GM21529 (cell line): ENCODE measurements around the gene NDUFS7.

ENCODE experiments used
- ATAC-seq: cut with Tn5 transposase; IDR thresholded peaks from one replicate; pipeline ENCODE4 v1.9.1; 2021; ENCODE audit not compliant: unreplicated experiment

Gene NDUFS7

GRCh38 chr19:1384478-1385110 is 887 bp downstream of the NDUFS7 start:
- ATAC-seq, result no peak

DNA sequence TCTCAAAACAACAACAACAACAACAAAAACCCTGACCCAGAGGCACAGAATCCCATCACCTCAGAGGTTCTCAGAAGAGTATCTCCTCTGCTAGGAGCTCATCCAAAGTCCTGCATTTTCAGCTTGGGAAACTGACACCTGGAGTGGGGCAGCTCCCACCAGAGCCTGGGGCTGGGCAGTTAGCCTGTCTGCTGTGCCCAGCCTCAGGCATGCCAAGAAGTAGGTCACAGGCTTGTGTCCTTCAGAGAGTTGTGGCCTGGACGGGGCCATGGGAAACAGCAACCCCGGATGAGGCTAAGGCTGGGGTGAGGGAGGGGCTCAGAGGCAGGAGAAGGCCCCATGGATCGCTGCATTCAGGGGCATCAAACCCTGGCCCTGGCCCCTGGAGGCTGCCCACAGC is 2.1 kb downstream of the NDUFS7 start:
- ATAC-seq, result no peak

GRCh38 chr19:1386945-1387683 is 3.4 kb downstream of the NDUFS7 start:
- no peak for ATAC-seq

GRCh38 chr19:1387684-1388636 is 4.3 kb downstream of the NDUFS7 start:
- ATAC-seq, result no peak

DNA sequence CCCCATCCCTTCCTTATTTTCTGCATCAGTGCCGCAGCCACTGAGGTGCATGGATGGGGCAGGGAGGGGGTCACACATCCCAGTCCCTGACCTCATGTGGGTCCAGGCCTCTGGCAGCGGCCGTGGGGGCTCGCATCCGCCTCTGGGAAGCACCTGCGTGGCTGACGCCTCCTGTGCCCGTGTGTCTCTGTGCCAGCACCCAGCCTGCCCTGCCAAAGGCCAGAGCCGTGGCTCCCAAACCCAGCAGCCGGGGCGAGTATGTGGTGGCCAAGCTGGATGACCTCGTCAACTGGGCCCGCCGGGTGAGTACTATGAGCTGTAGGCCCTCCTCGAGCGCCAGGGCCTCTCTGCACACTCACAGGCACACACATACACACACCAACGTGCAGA is 4.9 kb downstream of the NDUFS7 start:
- no peak for ATAC-seq

GRCh38 chr19:1389033-1389940 is 5.6 kb downstream of the NDUFS7 start:
- no peak for ATAC-seq

DNA sequence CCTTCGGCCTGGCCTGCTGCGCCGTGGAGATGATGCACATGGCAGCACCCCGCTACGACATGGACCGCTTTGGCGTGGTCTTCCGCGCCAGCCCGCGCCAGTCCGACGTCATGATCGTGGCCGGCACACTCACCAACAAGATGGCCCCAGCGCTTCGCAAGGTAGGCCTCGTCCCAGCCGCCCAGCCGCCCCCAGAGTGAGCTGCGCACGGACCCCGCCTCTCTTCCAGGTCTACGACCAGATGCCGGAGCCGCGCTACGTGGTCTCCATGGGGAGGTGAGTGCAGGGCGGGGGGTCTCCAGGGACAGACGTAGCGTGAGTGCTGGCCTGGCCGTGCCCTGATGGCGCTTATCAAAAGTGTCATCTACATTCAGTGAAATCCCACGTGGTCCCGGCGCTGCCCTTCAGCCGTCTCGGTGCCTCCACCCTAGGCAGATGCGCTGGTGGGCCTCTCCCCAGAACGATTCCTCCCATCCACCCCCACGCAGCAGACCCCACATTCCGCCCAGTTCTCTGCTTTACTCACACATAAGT is 7.2 kb downstream of the NDUFS7 start:
- no peak for ATAC-seq

DNA sequence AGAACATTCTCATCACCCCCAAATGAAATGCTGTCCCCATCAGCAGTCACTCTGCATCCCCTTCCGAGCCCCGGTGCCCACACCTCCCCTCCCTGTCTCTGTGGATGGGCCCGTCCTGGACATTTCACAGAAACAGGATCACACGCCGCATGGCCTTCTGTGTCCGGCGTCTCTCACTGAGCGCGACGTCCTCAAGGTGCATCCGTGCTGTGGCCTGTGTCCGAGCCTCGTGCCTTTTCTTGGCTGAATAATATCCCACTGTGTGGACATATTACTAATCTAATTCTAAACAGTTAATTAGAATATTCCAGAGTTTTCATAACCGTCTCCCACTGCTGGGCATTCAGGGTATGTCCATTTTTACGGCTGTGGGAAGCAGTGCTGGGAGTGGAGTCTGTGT is 8.7 kb downstream of the NDUFS7 start:
- no peak for ATAC-seq

DNA sequence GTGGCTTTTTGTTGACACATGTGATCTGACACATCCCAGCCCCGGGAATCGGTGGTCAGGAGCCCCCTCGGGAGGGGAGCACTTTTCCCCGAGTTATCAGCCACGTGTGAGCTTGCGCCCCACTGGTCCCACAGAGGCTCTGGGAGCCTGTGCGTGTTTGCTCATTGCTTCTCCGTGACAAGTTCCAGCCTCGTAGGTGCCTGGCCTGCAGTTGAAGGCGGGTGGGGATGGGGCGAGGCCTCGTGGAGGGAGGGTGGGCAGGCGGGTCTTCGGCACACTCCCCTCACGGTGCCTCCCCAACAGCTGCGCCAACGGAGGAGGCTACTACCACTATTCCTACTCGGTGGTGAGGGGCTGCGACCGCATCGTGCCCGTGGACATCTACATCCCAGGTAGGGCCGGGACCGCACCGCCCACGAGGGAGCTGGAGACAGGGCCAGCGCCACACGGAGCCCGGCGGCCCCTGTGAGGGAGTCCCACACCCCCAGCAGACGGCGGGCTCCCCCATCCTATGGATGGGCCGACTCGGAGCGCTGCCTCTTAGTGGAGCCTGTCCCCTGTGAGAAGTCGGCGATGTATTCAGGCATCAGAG is 9.3 kb downstream of the NDUFS7 start:
- no peak for ATAC-seq

GRCh38 chr19:1393841-1394240 is 10.1 kb downstream of the NDUFS7 start:
- no peak for ATAC-seq

DNA sequence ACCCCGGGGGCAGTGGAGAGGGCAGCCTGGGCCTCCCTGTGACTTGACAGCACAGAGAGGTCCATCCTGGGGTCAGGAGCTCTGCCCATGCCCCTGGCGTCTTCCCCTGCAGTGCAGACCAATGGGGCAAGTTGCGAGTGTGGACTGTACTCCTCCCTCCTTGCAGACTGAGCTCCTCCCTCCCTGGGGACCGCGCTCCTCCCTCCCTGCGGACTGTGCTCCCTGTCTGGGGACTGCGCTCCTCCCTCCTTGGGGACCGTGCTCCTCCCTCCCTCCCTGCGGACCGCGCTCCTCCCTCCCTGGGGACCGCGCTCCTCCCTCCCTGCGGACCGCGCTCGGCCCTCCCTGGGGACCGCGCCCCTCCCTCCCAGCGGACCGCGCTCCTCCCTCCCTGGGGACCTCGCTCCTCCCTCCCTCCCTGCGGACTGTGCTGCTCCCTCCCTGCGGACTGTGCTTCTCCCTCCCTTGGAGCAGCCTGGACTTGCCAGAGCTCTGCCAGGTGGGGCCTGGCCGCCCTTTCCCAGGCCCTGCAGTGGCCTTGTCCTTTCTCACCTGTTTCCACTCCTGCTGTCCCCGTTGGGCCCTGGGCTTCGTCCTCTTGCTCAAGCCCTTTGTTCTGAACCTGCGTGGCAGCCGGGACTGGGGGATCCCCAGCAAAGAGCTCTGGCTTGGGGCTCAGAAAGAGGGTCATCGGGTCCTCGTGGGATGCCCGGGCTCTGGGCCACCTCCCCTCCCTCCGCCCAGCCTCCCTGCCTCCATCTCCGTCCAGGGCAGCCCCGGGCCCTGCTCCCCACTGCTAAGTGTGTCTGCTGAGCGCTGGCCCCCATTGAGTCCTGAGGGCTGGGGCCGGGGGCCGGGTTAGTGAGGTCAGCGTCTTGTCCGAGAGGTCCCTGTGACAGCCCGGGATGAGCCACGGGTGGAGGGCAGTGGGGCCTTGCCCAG is 10.8 kb downstream of the NDUFS7 start:
- no peak for ATAC-seq

DNA sequence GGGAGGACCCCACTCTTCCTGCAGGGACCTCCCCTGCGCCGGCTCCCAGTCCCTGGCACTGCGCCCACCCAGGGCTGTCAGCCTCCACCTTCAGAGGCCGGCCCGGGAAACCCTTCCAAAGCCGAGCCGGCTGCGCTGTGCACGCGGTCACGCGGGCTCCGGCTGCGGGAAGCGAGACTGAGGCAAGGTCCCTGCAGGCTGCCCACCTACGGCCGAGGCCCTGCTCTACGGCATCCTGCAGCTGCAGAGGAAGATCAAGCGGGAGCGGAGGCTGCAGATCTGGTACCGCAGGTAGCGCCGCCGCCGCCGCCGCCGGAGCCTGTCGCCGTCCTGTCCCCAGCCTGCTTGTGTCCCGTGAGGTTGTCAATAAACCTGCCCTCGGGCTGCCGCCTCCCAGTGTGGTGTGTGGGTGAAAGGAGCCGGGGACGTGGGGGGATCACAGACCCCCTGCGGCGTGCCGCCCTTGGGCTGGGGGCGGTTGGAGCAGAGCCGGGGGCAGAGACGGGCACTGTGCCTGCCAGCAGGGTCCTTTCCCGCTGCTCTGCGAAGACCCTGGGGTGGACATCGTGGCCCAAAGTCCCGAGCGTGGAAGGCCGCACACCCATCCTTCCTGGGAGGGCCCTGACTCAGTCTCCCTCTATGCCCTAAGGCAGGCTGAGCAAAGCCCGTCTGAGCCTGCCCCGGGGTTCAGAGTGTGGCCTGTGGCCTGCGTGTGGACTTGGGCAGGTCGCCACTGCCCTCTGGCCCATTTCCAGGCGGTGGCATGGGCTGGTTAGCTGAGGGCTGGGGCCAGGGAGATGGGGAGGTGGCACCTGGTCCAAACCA is 11.7 kb downstream of the NDUFS7 start:
- ATAC-seq, result no peak

DNA sequence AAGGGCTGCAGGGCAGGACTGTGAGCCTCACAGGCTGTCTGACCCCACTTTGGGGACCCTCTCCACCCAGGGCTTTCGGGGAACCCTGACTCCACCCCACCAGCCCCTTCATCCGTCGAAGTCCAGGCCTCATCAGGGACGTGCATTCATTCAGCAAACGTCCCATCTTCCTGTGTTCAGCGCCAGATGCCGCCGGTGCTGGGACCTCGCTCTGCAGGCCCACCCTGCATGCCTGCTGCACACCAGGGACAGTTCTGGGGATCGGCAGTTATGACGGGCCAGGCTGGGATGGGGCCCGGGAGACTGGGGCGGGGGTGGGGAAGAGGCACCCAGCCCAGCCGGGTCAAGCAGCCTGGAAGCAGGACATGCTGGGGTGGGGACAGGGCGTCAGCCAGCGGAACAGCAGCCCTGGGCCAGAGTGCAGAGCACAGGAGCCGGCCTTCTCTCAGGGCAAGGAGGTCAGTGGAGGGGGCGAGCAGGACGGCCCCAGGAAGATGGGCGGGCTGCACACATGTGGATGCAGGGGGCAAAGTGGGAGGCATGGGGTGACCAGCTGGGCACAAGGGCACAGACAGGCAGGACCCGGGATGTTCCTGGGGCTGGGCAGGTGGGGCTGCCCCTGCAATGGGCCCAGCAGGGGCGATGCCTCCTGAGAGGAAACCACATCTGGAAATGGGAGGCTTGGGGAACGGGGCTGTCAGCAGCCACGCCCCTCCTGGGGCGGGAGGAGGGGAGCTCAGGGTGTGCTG is 12.5 kb downstream of the NDUFS7 start:
- no peak for ATAC-seq

DNA sequence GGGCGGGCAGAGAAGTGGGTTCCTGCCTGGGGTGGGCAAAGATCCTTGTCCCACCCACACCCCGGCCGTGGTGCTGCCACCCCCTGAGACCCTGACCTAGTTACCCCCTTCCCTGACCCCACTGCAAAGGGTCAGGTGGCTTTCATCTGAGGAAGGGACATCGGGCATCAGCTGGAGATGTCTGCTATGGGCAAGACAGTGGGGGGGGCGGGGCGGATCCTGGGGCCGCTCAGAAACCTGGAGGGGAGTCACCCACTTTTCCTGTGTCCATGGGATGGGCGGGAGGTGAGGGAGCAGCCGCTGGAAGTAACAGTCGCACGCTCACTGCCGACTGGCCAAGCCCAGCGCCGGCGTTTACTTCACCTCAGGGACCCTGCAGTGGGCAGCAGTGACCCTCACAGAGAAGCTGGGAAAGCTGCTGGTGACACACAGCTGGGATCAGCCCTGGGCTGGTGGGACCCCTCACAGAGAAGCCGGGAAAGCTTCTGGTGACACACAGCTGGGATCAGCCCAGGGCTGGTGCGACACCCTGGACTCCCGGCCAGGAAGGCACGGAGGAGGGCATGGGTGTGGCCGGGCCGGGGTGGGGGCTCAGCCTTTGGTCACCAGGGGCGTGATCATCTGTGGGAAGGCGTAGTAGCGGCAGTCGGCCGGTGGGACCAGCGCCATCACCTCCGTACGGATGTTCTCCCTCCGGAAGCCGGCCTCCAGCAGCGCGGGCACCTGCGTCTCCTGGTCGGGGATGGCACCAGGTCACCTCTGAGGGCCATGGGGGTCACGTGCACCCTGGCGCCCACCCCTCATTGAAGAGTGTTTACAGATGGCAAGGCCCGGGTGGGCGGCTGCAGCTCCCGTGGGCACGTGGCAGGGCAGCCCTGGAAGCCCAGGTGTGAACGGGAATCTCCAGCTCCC is 13.3 kb downstream of the NDUFS7 start:
- no peak for ATAC-seq

DNA sequence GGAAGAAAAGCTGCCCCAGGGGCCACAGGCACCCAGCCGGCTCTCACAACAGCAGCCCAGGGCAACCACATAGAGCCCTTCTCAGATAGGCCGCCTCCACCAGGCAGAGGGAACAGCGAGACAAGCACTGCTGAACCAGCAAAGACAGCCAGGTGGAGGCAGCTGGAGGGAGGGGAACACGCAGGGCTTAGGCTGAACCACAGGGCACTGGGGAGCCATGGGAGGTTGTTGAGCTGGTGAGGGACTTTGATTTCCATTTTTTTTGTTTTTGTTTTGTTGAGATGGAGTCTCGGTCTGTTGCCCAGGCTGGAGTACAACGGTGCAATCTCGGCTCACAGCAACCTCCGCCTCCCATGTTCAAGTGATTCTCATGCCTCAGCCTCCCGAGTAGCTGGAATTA is 14.1 kb downstream of the NDUFS7 start:
- no peak for ATAC-seq

- no peak for ATAC-seq
Measured at GRCh38 chr19:1399079-1399478, 15.4 kb downstream of the NDUFS7 start.
